C1 segment of cervical spinal cord (tissue), 14 donors: ENCODE results near the gene CISH.
A peak's percentile ranks its signal among the peaks of the same experiment; 100 is the strongest.

Source experiments
- DNase-seq, 14 donors: peaks; one replicate each; lab custom pipeline; 2025; lab: John Stamatoyannopoulos, UW

CISH gene

DNA sequence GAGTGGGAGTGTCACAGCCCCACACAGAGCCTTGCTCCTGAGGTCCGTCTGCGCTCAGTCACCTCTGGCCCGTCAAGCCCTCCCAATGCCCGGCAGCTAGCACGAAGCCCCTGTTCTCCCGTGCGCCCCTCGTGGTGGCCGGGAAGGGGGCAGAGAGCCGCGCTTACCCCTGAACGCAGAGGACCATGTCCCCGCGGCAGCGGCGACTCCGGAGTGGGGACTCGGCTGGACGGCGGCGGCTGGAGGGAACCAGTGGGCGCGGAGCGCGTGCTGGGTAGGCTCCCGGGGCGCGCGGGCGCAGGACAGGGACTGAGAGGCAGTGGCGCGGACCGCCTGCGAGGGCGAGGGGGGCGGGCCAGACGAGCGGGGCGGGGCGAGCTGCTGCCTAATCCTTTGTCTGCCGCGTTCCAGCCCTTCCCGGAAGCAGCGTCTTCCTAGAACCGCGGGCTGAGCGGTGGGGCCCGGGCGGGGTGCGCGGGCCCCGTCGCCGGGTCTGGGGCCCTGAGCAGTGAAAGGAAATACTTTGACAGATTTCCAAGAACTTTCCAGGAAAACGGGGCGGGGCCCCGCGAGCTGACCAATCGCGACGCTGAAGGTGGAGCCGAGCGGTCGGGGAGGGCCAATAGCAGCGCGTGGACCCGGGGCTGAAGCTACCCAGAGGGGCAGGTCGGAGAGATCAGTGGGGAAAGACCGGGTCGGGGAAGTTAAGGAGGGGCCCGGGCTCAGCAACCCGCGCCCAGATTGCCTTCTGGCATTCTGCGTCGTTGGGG is at the start of gene CISH:
Gene CISH, minus strand, starts transcription at position 311 of the 770 bp plus-strand sequence. Its CDS starts 124 bp downstream, at position 187.
- DNase-seq, result peak; percentile 40 to 92 (median 81)

DNA sequence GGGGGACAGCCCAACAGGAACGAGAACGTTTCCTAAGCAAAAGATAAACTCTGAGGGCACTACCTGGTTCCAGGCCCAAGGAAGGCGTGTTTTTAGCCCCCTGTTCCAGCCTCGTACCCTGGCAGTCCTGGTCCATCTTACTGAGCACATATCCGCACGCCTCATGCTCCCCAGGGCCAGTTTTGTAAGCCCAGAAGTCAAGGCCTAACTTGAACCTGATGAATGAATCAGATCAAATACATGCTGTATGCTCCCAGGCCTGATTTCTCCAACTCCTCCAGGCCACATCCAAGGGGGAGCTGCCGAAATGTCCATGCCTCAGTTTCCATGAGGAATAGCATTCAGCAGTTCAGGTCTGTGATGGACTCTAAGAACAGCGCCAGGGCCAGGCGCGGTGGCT is 48.8 kb upstream of the CISH start:
- DNase-seq, result no peak

DNA sequence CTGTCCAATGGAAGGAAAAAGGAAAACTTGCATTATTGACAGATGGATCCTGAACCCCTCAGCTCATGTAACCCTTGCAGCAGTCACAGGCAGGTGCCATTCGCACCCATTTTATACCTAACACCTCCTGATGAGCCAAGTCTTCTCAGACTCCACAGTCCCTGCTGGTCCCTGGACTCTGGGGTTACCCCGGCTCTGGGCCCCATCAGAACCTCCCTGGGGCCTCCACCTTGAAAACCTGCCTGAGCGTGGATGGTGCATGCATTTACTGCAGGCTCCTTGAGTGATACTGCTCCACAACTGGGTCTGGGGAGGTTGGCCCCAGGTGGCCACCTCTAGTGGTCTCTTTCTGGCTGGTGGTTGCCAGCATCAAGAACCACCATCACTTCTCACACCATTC is 47.3 kb upstream of the CISH start:
- DNase-seq, result no peak

DNA sequence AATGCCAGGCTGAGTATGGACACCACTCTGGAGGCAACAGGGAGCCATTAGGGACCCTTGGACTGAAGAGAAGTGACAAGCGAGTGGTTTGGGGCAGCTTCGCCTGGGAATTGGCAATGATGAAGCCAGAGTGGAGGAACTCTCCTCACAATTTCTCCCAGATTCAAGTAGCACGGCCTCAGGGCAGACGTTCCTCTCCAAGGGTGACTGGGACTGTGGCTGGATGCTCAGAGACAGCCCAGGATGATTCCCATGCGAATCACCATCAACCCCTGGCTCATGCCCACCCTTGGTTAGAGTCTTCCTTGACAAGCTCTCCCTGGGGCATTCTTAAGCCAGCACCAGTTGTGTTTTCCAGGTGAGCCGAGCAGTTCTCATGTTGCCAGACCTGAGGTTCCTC is 46.8 kb upstream of the CISH start:
- DNase-seq, result no peak

GRCh38 chr3:50657816-50658215 is 46.2 kb upstream of the CISH start:
- DNase-seq, result no peak

- no peak for DNase-seq
Observed at GRCh38 chr3:50657407-50657806, 45.8 kb upstream of the CISH start.

DNA sequence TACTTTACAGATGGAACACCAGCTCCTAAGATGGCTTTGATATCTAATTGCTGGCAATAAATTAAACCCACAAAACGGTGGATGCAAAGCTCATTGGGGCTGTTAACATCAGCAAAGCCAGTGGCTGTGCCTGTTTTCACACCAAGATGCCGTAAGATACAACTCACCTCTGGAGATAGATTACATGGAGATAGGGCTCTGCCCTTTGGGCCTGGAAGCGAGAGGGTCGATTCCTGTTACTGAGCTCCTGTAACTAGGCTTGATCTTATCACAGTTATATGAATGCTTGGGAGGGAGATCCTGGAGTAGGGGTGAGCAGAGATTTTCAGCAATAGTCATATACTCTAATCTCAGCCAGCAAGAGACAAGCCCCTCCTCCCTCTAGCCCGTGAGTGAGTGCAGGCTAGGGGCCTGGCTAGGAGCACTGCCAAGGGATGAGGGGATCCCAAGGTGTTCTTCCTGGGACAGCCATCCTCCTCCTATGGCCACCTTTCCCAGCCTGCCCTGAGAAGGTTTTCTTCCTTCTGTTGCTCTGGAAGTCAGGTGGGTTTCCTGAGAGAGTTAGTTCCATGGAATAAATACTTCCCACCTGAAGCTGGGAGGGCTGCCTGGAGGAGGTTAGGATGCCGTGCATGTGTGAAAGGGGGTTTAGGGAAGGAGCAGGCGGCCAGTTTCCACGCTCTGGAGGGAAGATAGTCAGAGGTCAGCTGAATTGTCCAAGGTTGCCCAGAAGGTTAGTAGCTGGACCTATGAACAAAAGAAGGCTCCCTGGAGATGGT is 45.0 kb upstream of the CISH start:
- DNase-seq, result no peak

DNA sequence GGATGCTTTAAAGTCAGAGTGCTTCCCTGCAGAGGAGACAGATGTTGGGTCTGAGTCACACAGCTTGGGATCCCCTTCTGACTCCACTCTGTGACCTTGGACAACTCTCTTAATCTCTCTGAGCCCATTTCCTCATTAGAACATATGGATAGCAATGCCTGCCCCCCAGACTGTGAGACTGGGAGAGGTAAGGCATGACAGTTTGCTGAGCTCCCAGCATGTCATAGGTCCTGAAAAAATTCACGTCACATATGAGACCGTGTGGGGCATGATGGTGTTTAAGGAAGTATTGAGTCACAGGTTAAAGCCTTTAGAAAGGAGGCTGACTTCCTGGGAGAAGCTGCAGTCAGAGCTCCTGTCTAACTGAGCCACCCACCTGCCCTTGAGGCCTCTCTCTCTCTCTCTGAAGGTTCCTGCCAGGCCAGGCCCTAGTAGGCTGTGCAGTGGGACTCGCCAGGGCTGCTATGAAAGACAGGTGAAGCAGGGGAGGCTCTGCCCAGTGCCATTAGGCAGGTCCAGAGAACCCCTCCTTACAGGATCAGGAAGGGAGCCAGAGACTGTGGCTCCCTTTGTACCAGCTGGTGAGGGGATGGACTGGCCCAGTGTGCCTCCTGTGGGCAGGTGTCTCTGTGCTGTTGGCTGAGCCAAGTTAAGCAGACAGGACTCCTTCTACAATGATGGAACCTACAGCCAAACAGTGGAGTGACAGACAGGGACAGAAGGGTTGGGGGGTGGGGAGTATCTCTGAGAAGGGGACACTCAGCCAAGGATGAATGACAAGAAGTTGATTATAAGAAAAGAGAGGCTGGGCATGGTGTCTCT is 43.6 kb upstream of the CISH start:
- DNase-seq, result no peak

GRCh38 chr3:50653937-50654595 is 42.5 kb upstream of the CISH start:
- DNase-seq, result no peak

- DNase-seq, result peak in 2 of 14 donors; percentile 9 to 15
Observed at GRCh38 chr3:50652709-50653108, 41.1 kb upstream of the CISH start.

DNA sequence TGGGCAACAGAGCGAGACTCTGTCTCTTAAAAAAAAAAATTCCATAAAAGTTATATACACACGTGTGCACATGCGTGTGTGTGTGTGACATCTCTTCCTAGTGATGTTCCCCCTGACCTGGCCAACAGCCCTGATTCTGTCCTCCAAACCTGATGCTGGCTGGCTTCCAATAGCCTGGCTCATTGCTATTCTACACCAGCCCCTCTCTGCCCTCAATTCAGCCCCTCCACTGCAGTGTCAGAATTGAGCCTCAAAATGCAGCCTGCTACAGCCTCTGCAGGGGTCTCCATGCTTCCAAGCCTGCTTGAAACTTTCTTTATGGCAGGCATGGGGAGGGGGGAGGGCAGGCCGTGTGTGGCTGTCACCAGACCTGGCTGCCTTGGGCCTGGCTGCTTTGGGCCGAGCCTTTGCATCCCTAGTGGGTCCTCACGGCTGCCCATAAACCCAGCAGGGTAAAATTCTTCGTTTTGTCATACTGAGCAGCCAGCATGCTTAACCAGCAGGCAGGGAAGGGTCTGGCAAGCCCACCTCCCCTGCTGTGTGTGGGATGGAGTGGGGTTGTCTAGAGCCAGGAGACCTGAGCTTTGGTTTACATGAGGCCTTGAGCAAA is 40.5 kb upstream of the CISH start:
- DNase-seq, result peak in 2 of 14 donors; percentile 7 to 36

DNA sequence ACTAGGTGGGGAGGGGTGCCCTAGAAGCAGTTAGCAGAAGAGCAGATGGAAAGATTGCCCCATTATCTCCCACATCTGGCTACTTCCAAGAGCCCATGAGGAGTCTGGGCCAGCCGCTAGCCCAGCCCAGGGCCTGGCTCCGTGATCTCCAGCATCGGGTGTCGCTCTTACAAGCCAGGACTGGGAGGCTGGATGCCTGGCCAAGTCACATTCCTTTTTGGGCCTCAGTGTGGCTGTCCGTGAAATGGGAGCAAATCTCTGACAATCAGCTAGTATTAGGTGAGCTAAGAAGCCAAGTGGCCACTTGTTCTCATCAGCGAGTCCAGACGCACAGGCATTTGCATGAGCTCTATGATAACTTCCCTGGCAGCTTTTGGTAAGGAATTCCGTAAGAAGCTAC is 39.9 kb upstream of the CISH start:
- no peak for DNase-seq

DNA sequence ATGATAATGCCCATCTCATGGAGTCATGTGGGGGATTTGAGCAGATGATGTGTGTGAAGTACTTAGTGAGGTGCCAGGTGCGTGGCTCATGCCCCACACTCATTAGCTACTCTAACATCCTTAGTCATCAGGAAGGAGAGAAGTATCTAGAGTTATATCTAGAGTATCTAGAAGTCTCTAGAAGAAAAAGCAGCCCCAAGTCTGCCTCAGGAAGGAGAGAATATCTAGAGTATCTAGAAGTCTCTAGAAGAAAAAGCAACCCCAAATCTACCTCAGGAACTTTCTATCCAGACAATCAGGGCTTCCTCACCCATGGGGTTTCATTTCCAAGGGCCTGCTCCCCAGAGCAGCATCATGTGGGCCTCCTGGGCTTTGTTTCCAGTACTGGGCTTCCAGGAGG is 38.4 kb upstream of the CISH start:
- DNase-seq, result no peak

DNA sequence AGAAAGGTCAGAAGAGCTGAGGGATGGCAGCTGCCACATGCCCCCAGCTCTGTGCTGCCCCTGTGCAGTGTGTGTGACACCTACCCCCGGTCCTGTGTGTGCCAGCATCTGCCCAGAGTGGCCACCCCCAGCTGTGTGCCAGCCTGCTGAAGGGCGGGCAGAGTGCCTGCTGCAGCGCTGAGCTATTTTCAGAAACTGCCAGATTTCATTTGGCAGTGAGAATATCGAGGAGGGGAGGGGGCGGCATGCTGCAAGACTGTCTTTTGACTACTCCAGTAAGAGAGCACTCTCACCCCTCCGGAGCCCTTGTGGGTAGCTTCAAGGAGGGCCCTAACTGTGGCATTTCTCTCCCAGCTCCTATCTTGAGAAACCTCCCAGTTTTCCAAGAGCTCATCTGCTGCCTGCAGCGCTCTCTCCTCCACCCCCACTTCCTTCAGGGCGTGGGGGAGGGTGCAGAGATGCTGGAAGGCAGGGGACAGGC is 37.9 kb upstream of the CISH start:
- DNase-seq, result peak in 9 of 14 donors; percentile 23 to 57 (median 34)

DNA sequence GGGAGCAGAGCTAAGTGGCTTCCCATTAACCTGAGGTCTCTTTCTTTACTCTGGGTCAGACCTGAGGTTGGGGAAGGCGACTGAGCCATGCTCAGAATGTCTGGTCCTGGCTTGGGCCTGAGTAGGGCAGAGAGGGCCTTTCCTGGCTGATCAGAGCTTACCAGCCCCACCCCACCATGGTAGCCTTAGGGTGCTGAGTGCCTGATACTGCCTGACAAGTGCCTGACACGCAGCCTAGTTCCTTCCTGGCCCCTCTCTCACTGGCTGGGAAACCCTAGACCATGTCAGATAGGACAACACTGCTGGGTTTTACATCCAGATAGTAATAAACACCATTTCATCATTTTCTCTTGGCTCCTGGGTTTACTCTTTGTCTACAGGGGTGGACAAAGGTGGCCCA is 37.4 kb upstream of the CISH start:
- DNase-seq, result no peak

- peak in 1 of 14 donors; percentile 44 for DNase-seq
Observed at GRCh38 chr3:50648313-50648712, 36.7 kb upstream of the CISH start.

GRCh38 chr3:50645378-50645777 is 33.8 kb upstream of the CISH start:
- no peak for DNase-seq

DNA sequence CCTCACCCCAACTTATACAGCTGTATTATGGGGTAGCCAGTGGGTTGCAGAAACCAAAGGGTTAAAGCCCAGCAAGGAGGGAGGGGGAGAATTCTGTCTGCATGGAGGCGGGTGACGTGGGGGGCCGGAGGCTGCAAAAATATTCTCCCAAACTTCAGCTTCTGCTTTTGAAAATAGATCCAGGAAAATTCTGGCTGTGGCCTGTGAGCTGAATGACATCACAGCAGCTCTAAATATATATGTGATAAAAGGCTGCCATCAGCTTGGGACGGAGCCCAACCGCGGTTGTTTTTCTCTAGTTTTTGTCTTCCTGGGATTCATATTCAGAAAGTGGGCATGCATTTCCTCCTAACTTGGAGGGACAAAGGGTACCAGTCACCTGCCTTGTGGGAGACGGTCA is 33.0 kb upstream of the CISH start:
- DNase-seq, result no peak

DNA sequence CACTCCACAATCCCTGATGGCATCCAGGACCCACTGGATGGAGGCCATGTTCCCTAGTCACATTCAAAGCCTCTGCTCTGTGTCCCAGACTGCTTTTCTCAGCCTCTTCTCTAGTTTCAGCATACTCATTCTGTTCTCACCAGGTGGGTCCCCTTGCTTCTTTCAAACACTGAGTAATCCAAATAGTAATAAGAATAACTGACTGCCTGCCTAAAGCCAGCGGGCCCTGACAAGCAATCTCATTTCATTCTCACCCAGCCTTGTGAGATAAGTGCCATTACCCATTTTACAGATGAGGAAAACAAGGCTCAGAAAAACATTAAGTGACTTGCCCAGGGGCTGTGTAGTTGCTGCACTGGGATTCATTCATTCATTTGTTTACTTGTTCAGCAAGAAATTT is 30.8 kb upstream of the CISH start:
- no peak for DNase-seq

GRCh38 chr3:50639055-50639494 is 27.5 kb upstream of the CISH start:
- DNase-seq, result no peak

- no peak for DNase-seq
Observed at GRCh38 chr3:50637945-50638344, 26.4 kb upstream of the CISH start.
